Type B pancreatic cell (in vitro differentiated cells): ENCODE data around the gene UCMA. TPM values are rescaled to one million over a fixed set of nuclear protein-coding genes. Genes with fewer than 3 reads are reported as not detected.

ENCODE experiments used
- DNase-seq: peaks from one replicate; pipeline ENCODE4 v3.0.0; 2021; ENCODE audit warnings: mixed read lengths; ENCODE audit not compliant: unreplicated experiment; ENCODE audit errors: extremely low spot score
- H3K27ac Mint-ChIP-seq: 2 replicates; pipeline ENCODE4 v1.8.0; 2021; ENCODE audit warnings: mild to moderate bottlenecking, mixed read lengths
- H3K27me3 Mint-ChIP-seq: 2 replicates; pipeline ENCODE4 v1.8.0; 2021; ENCODE audit warnings: mixed read lengths
- H3K36me3 Mint-ChIP-seq: 2 replicates; pipeline ENCODE4 v1.8.0; 2021; ENCODE audit warnings: mixed read lengths
- H3K4me1 Mint-ChIP-seq: one replicate; pipeline ENCODE4 v1.8.0; 2021; ENCODE audit warnings: mixed read lengths; ENCODE audit not compliant: unreplicated experiment
- H3K4me3 Mint-ChIP-seq: 2 replicates; pipeline ENCODE4 v1.8.0; 2021; ENCODE audit warnings: mild to moderate bottlenecking, mixed read lengths
- H3K9me3 Mint-ChIP-seq: 2 replicates; pipeline ENCODE4 v1.8.0; 2021; ENCODE audit warnings: mixed read lengths
- total RNA-seq: library from RNA; stranded (reverse); gene quantifications from 2 replicates; pipeline ENCODE4 v1.2.1, GENCODE V29; 2021; ENCODE audit warnings: low replicate concordance
- TF ChIP-seq, protein P1 (sequence below): fragments of 200-600 bp; sonication (generic); conservative IDR thresholded peaks from 2 replicates; pipeline ENCODE4 v1.5.0; 2021; ENCODE audit warnings: antibody characterized with exemption, mild to moderate bottlenecking

Gene UCMA
- total RNA-seq, 1 donor from 2014 or later = not detected

DNA sequence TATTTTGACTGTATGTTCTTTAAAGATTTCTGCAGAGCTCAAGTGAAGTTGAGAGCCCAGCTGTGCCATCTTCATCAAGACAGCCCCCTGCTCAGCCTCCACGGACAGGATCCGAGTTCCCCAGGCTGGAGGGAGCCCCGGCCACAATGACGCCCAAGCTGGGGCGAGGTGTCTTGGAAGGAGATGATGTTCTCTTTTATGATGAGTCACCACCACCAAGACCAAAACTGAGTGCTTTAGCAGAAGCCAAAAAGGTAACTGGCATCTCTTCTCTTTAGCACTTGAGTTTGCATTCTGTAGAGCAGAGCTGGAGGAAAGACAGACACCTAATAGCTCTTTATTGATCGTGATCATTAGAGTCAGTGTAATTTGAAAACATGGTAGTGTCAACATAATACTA is 39.2 kb downstream of the UCMA start:
- H3K4me1 Mint-ChIP-seq = no peaks in the 10 kb centered on the region
- DNase-seq = no peak
- H3K9me3 Mint-ChIP-seq = no peaks in the 10 kb centered on the region
- no peaks in the 10 kb centered on the region for H3K27me3 Mint-ChIP-seq
- H3K4me3 Mint-ChIP-seq = no peak overlapping the region
- H3K27ac Mint-ChIP-seq = no peak overlapping the region
- TF ChIP-seq, protein P1, sequence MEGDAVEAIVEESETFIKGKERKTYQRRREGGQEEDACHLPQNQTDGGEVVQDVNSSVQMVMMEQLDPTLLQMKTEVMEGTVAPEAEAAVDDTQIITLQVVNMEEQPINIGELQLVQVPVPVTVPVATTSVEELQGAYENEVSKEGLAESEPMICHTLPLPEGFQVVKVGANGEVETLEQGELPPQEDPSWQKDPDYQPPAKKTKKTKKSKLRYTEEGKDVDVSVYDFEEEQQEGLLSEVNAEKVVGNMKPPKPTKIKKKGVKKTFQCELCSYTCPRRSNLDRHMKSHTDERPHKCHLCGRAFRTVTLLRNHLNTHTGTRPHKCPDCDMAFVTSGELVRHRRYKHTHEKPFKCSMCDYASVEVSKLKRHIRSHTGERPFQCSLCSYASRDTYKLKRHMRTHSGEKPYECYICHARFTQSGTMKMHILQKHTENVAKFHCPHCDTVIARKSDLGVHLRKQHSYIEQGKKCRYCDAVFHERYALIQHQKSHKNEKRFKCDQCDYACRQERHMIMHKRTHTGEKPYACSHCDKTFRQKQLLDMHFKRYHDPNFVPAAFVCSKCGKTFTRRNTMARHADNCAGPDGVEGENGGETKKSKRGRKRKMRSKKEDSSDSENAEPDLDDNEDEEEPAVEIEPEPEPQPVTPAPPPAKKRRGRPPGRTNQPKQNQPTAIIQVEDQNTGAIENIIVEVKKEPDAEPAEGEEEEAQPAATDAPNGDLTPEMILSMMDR = no peak
- peaks cover 4% of the 10 kb centered on the region for H3K36me3 Mint-ChIP-seq

DNA sequence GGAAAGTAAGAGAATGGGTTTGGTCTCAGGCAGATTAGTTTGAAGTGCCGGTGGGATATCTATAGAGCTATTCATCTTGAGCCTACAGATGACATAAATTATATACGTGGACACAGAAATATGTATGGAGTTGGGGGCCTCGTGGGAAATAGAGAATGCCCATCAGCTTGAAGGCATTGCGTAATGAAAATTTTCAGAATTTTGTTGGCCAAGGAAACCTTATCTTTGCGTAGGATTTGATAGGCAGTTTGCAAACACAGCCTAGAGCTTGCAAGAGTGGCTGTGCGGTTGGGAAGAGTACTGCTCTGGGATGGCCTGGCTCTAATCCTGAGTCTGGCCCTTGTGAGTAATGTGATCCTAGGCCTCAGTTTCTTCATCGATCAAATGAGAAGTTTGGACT is 40.5 kb downstream of the UCMA start:
- H3K4me1 Mint-ChIP-seq = no peaks in the 10 kb centered on the region

DNA sequence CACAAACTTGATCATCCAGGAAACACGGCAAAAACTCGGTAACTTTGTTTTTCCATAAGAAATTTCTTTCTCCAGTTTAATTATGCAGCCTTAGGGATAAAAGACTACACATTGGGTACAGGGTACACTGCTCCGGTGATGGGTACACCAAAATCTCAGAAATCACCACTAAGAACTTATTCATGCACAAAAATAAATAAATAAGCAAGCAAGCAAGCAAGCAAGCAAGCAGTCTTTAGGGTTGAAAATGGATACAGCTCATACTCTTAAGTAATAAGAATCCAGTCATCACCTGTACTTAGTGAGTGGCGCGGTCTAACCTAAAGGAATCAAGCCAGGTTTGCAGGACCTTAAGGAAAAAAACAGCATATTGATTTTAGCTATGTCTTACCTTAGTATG is 42.8 kb downstream of the UCMA start:
- H3K27me3 Mint-ChIP-seq = no peaks in the 10 kb centered on the region
- peaks cover 12% of the 10 kb centered on the region for H3K36me3 Mint-ChIP-seq
- TF ChIP-seq, protein P1 = no peak
- no peak overlapping the region for H3K27ac Mint-ChIP-seq
- peaks cover under 1% of the 10 kb centered on the region for H3K9me3 Mint-ChIP-seq
- no peak overlapping the region for H3K4me3 Mint-ChIP-seq
- no peak for DNase-seq
- no peaks in the 10 kb centered on the region for H3K4me1 Mint-ChIP-seq

More for the DNA sequence above, 40.5 kb downstream of the UCMA start:
- TF ChIP-seq, protein P1 = no peak
- no peaks in the 10 kb centered on the region for H3K27me3 Mint-ChIP-seq
- no peaks in the 10 kb centered on the region for H3K9me3 Mint-ChIP-seq
- H3K27ac Mint-ChIP-seq = no peak overlapping the region
- peaks cover 4% of the 10 kb centered on the region for H3K36me3 Mint-ChIP-seq
- DNase-seq = no peak
- no peak overlapping the region for H3K4me3 Mint-ChIP-seq

DNA sequence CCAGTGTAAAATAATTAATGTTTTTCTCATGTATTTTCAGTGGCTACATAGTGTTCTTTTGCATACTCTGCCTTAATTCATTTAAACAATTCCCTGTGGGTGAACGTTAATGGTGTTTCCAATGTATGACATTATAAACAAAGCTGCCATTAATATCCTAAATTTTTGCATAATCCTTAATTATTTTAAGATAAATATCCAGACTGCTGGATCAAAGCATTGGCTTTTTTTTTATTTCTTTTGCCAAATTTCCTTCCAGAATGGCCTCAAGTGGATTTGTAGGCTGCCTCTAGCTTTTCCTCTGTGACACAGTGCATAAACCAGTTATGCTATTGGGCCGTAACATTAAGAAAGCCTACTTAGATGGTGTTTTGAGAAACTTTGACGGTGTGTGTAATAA is 43.4 kb downstream of the UCMA start:
- Mint-ChIP-seq H3K4me1 (no peaks in the 10 kb centered on the region), H3K36me3 (peaks cover 17% of the 10 kb centered on the region), H3K27ac (no peak overlapping the region), H3K27me3 (no peaks in the 10 kb centered on the region), H3K9me3 (peaks cover 4% of the 10 kb centered on the region), H3K4me3 (no peak overlapping the region)
- DNase-seq = no peak
- TF ChIP-seq, protein P1 = no peak

DNA sequence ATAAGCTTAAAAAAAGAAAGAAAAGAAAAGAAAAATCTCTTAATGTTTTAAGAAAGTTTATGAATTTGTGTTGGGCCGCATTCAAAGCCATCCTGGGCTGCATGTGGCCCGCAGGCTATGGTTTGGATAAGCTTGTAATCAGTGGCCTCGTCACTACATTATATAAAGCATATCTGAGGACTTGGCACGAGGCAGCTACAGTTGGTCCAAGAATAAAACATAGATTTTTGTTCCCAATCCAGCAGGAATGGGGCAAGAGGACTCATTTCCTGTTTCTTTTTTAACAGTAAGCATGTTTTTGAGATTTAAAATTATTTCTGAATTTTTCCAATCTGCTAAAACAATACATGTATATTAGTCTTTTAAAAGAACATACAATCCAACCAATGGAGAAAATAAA is 44.2 kb downstream of the UCMA start:
- Mint-ChIP-seq H3K4me3 (no peak overlapping the region), H3K27ac (no peak overlapping the region), H3K27me3 (no peaks in the 10 kb centered on the region), H3K9me3 (peaks cover 4% of the 10 kb centered on the region), H3K4me1 (no peaks in the 10 kb centered on the region), H3K36me3 (peaks cover 22% of the 10 kb centered on the region)
- DNase-seq = no peak
- TF ChIP-seq, protein P1 = no peak

DNA sequence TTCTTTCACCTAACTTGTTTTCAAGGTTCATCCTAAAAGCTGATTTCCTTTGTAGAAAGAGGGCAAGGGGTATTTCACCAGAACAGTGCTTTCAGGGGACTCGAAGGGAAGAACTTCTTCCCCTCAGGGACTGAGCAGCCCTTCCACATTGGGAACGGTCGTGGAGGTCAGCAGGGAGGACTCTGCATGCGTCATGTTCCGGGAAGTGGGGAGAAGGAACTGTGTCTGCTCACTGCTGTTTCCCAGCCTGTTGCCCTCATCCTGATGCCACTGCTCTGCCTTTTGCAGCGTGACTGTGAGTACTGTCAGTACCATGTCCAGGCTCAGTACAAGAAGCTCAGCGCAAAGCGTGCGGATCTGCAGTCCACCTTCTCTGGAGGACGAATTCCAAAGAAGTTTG is 45.6 kb downstream of the UCMA start:
- Mint-ChIP-seq H3K27ac (no peak overlapping the region), H3K4me1 (no peaks in the 10 kb centered on the region), H3K27me3 (no peaks in the 10 kb centered on the region), H3K4me3 (no peak overlapping the region), H3K9me3 (peaks cover 4% of the 10 kb centered on the region), H3K36me3 (peaks cover 29% of the 10 kb centered on the region)
- TF ChIP-seq, protein P1 = no peak
- no peak for DNase-seq
